Omental fat pad (tissue), 4 donors: ENCODE measurements around the gene ZSWIM3. TPM values are rescaled to one million over a fixed set of nuclear protein-coding genes. Genes with fewer than 3 reads are reported as not detected.
"Not testable (repeated sequence)": the region's sequence is repeated elsewhere in the genome, so short reads cannot be mapped to it uniquely, and the experiment has no call there.

Source experiments
- ATAC-seq: fragments of 150-250 bp; one replicate; pipeline ENCODE4 v1.9.1; 2016; ENCODE audit warnings: mild to moderate bottlenecking, moderate library complexity; ENCODE audit not compliant: low FRiP score
- DNase-seq: peaks from one replicate; pipeline ENCODE4 v3.0.0-alpha.2; 2019; ENCODE audit warnings: low spot score
- CTCF ChIP-seq, 3 donors: fragments of 450-650 bp; IDR thresholded peaks; one replicate each; pipeline ENCODE4 v1.5.1; 2016 to 2017; ENCODE audit warnings: antibody characterized with exemption in 3 of 3, mild to moderate bottlenecking in 3 of 3, moderate library complexity in 2 of 3
- total RNA-seq, 4 donors: library from RNA; depleted of rRNA; stranded (reverse); fragments of >200 nt; gene quantifications; one replicate each; pipeline ENCODE4 v1.1.0, GENCODE V29; 2016

ZSWIM3 gene
- total RNA-seq, 4 donors from 2014 or later, result 2.3 to 5.0 (median 3.1) TPM

- DNase-seq, result no peak
- no peak for ATAC-seq
- TF ChIP-seq CTCF (IDR thresholded peaks at IDR 0.05), result no peak
Measured at GRCh38 chr20:45897289-45897688, 39.9 kb downstream of the ZSWIM3 start.

- DNase-seq (no peak), ATAC-seq (no peak)
- no peak for TF ChIP-seq CTCF (IDR thresholded peaks at IDR 0.05)
Measured at GRCh38 chr20:45897692-45898091, 40.3 kb downstream of the ZSWIM3 start.

GRCh38 chr20:45898285-45898684, 40.9 kb downstream of the ZSWIM3 start:
- DNase-seq (no peak), ATAC-seq (no peak)
- TF ChIP-seq CTCF (IDR thresholded peaks at IDR 0.05), result no peak

- TF ChIP-seq CTCF (IDR thresholded peaks at IDR 0.05), result no peak
- DNase-seq (no peak), ATAC-seq (no peak)
Measured at GRCh38 chr20:45899046-45899835, 41.8 kb downstream of the ZSWIM3 start.

GRCh38 chr20:45901332-45901731, 43.9 kb downstream of the ZSWIM3 start:
- DNase-seq, ATAC-seq: not testable (repeated sequence)

GRCh38 chr20:45902199-45902701, 44.8 kb downstream of the ZSWIM3 start:
- no peak for DNase-seq
- no peak for ATAC-seq
- TF ChIP-seq CTCF (IDR thresholded peaks at IDR 0.05), result no peak

- DNase-seq (no peak), ATAC-seq (no peak)
- TF ChIP-seq CTCF (IDR thresholded peaks at IDR 0.05), result no peak
Measured at GRCh38 chr20:45904583-45905504, 47.4 kb downstream of the ZSWIM3 start.
